GM13976 (cell line): ENCODE measurements around the gene LMO4.

Source experiments
- DNase-seq: peaks from one replicate; pipeline ENCODE4 v3.0.0; 2012; ENCODE audit warnings: low spot score
- in situ Hi-C: fragments of 300-500 bp; cut with MboI; formaldehyde crosslinking; loops from one replicate; pipeline ENCODE4 v1.12.0; 2022; ENCODE audit warnings: low sequenced_read_pairs, mixed read lengths, inconsistent platforms; ENCODE audit not compliant: unreplicated experiment
- TF ChIP-seq, protein P1 (sequence below): IDR thresholded peaks from 2 replicates; pipeline ENCODE4 v1.5.1; 2012; ENCODE audit warnings: borderline replicate concordance, mild to moderate bottlenecking; ENCODE audit not compliant: insufficient read depth; ENCODE audit errors: extremely low read depth, missing control alignments, control extremely low read depth

Gene LMO4

GRCh38 chr1:87325982-87326738 lies 2.5 kb upstream of the LMO4 start:
- DNase-seq: peak; percentile 38
- TF ChIP-seq, protein P1, sequence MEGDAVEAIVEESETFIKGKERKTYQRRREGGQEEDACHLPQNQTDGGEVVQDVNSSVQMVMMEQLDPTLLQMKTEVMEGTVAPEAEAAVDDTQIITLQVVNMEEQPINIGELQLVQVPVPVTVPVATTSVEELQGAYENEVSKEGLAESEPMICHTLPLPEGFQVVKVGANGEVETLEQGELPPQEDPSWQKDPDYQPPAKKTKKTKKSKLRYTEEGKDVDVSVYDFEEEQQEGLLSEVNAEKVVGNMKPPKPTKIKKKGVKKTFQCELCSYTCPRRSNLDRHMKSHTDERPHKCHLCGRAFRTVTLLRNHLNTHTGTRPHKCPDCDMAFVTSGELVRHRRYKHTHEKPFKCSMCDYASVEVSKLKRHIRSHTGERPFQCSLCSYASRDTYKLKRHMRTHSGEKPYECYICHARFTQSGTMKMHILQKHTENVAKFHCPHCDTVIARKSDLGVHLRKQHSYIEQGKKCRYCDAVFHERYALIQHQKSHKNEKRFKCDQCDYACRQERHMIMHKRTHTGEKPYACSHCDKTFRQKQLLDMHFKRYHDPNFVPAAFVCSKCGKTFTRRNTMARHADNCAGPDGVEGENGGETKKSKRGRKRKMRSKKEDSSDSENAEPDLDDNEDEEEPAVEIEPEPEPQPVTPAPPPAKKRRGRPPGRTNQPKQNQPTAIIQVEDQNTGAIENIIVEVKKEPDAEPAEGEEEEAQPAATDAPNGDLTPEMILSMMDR: peak; percentile 81
- in situ Hi-C loops: no loop called here

DNA sequence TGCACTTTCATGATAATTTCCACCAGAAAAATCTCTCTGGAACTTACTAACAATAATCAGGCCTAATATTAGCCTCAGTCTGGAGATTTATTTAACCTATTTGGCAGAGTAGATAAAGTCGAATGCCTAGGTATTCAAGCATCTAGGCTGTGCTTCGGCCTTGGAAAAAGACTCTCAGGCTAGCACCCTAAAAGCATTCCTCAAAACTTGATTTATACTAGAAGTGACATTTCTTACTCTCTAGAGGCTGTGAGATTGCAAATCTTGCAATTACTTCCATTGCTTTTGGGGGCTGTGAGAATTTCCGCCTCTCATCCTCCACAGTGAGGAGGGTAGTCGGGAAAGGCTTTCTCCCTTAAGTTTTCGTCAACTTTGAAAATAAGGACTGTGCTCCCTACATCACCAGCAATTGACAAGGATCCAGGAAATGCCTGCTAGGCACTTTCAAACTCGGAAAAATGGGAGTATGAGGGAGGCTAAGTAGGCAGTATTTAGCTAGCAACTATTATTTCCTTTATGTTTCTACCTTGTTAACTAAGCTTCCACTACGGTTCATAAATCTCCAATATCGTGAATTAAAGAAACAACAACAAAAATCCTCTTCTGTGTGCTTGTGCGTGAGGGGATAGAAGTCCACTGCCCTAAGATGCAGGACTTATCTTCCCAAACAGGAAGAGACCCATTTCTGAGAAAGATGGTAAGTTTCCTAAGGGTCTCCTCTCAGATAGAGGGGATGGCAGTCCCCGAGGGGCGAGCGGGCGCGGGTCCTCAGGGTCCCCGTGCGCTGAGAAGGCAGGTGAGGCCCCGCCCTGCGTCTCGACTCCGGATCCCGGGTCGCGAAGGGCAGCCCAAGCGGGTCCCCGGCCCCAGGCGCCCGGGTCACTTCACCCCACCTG lies 1.1 kb upstream of the LMO4 start:
- TF ChIP-seq, protein P1: no peak
- in situ Hi-C loops: no loop called here
- no peak for DNase-seq

- DNase-seq: peak; percentile 58
- in situ Hi-C loops: no loop called here
- TF ChIP-seq, protein P1: no peak
These were observed 408 bp downstream of the LMO4 start for GRCh38 chr1:87329051-87329525.

- TF ChIP-seq, protein P1: no peak
- in situ Hi-C loops: no loop called here
- peak; percentile 38 for DNase-seq
These were observed 911 bp downstream of the LMO4 start for GRCh38 chr1:87329526-87330056.

DNA sequence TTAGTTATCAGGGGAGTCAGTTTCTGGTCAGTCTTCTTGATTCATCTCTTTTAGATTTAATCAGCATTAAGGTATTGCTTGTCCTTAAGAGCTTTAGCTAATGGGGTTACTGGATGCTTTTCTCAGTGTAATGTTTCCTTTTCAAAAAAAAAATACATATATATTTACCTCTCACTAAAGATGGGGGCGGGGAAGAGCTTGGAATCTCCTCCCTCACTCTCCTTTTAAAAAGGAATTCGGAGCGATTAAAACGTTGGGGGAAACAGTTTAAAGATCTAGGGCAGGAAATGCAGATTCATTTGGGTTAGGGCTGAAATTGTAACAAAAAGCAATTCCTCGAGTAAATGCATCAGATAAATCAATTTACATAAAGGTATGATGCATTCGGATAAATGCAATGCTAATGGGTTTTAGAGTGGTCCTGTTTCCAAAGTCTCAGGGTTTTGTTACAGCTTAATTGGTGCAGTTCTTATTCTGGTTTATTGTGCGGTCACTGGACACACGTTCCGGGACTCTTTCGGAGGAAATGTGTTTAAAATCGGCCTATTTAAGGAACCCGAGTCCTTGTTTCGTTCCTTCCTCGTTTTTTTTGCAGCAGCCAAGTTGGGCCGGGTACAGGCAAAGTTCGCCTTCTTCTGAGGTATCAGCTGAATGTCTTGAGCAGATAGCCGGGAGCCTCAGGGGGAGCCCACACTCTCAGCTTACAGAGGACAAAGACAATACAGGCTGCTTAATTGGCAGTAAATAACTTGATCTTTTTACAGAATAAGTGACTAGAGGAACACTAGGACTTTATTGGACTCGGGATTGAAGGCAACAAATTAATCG lies 1.6 kb downstream of the LMO4 start:
- in situ Hi-C loops: no loop called here
- DNase-seq: peak; percentile 34
- TF ChIP-seq, protein P1: no peak
